PFSK-1 (cell line): Measurements from ENCODE around the gene MYH7B.

Experiments used
- FOXP2 ChIP-seq: optimal IDR thresholded peaks from 2 replicates; pipeline ENCODE3; 2011; ENCODE audit warnings: borderline replicate concordance, control low read depth, inconsistent platforms; ENCODE audit not compliant: insufficient read depth; ENCODE audit errors: extremely low read length, extremely low read depth
- POLR2AphosphoS5 ChIP-seq: IDR thresholded peaks from 2 replicates; pipeline ENCODE4 v1.6.1; 2012; ENCODE audit warnings: low read depth, mild to moderate bottlenecking, control low read depth, low read length, moderate library complexity
- REST ChIP-seq, 2 experiments: IDR thresholded peaks; 2 replicates each; pipeline versions ENCODE4 v1.6.1 to v1.8.0; 2011 to 2012; ENCODE audit warnings: low read depth in 2 of 2, low read length in 2 of 2, control low read depth in 1 of 2, inconsistent platforms in 1 of 2, mild to moderate bottlenecking in 1 of 2, moderate library complexity in 1 of 2; ENCODE audit not compliant: insufficient read depth in 1 of 2
- SIN3A ChIP-seq: IDR thresholded peaks from 2 replicates; pipeline ENCODE4 v1.6.1; 2012; ENCODE audit warnings: mild to moderate bottlenecking, low read length, moderate library complexity, borderline replicate concordance; ENCODE audit not compliant: insufficient read depth
- TAF1 ChIP-seq: IDR thresholded peaks from 2 replicates; pipeline ENCODE4 v1.6.1; 2012; ENCODE audit warnings: low read length, control low read depth, borderline replicate concordance; ENCODE audit not compliant: insufficient read depth

MYH7B gene

GRCh38 chr20:34989118-34989517 lies 33.5 kb downstream of the MYH7B start:
- TF ChIP-seq SIN3A (no peak), TAF1 (no peak), POLR2AphosphoS5 (no peak), REST (IDR thresholded peaks at IDR 0.05; ENCODE audit: insufficient read depth in 1 of 2, low read depth in 2 of 2, low read length in 2 of 2) (no peak), FOXP2 (no peak)

GRCh38 chr20:34989670-34990069 lies 34.0 kb downstream of the MYH7B start:
- TF ChIP-seq POLR2AphosphoS5 (no peak), TAF1 (no peak), SIN3A (no peak)

- TF ChIP-seq FOXP2 (no peak), POLR2AphosphoS5 (no peak), TAF1 (no peak), REST (IDR thresholded peaks at IDR 0.05; ENCODE audit: insufficient read depth in 1 of 2, low read depth in 2 of 2, low read length in 2 of 2) (no peak), SIN3A (no peak)
Measured at GRCh38 chr20:34990231-34990630, 34.6 kb downstream of the MYH7B start.

GRCh38 chr20:34990661-34991214 lies 35.1 kb downstream of the MYH7B start:
- TF ChIP-seq FOXP2 (no peak), SIN3A (no peak), REST (IDR thresholded peaks at IDR 0.05; ENCODE audit: insufficient read depth in 1 of 2, low read depth in 2 of 2, low read length in 2 of 2) (no peak), TAF1 (no peak), POLR2AphosphoS5 (no peak)

- TF ChIP-seq FOXP2 = no peak
- no peak for TF ChIP-seq SIN3A
- TF ChIP-seq POLR2AphosphoS5 = no peak
- TF ChIP-seq REST (IDR thresholded peaks at IDR 0.05; ENCODE audit: insufficient read depth in 1 of 2, low read depth in 2 of 2, low read length in 2 of 2) = no peak
- no peak for TF ChIP-seq TAF1
Measured at GRCh38 chr20:34992751-34993417, 37.2 kb downstream of the MYH7B start.
